Liver (tissue), 9 donors: Measurements from ENCODE around the gene SH3PXD2A. TPM values are rescaled to one million over a fixed set of nuclear protein-coding genes. Genes with fewer than 3 reads are reported as not detected.

Experiments
- DNase-seq: peaks from one replicate; pipeline ENCODE4 v3.0.0-alpha.2; 2017; ENCODE audit warnings: low spot score
- H3K27ac ChIP-seq, 2 donors: one replicate each; pipeline ENCODE4 v1.7.0; 2013; ENCODE audit warnings: inconsistent platforms in 2 of 2, low read length in 2 of 2, control low read depth in 1 of 2, low read depth in 1 of 2, mild to moderate bottlenecking in 1 of 2
- H3K27me3 ChIP-seq, 4 donors: one replicate each; pipeline versions ENCODE4 v1.6.1 to v1.7.0; 2013; ENCODE audit warnings: low read length in 3 of 4, inconsistent platforms in 1 of 4, mild to moderate bottlenecking in 1 of 4, moderate library complexity in 1 of 4; ENCODE audit not compliant: control insufficient read depth in 4 of 4, insufficient read depth in 4 of 4
- H3K36me3 ChIP-seq, 4 donors: one replicate each; pipeline versions ENCODE4 v1.6.1 to v1.7.0; 2013; ENCODE audit warnings: low read length in 3 of 4, mild to moderate bottlenecking in 3 of 4, low read depth in 1 of 4, moderate library complexity in 1 of 4; ENCODE audit not compliant: control insufficient read depth in 4 of 4, insufficient read depth in 3 of 4
- H3K4me1 ChIP-seq, 4 donors: one replicate each; pipeline versions ENCODE4 v1.6.1 to v1.7.0; 2013; ENCODE audit warnings: low read length in 3 of 4, mild to moderate bottlenecking in 3 of 4, moderate library complexity in 1 of 4; ENCODE audit not compliant: control insufficient read depth in 4 of 4, insufficient read depth in 4 of 4
- H3K4me3 ChIP-seq, 3 donors: one replicate each; pipeline versions ENCODE4 v1.6.1 to v1.7.0; 2013; ENCODE audit warnings: low read length in 3 of 3, control low read depth in 1 of 3, low read depth in 1 of 3, mild to moderate bottlenecking in 1 of 3
- H3K9ac ChIP-seq, 2 donors: one replicate each; pipeline ENCODE4 v1.7.0; 2013; ENCODE audit warnings: low read length in 2 of 2, mild to moderate bottlenecking in 2 of 2, moderate library complexity in 2 of 2, control low read depth in 1 of 2, low read depth in 1 of 2
- H3K9me3 ChIP-seq, 4 donors: one replicate each; pipeline versions ENCODE4 v1.6.1 to v1.7.0; 2013; ENCODE audit warnings: low read length in 3 of 4; ENCODE audit not compliant: control insufficient read depth in 4 of 4
- ATF3 ChIP-seq: IDR thresholded peaks from 2 replicates; pipeline ENCODE4 v1.6.1; 2016; ENCODE audit warnings: antibody characterized with exemption
- CTCF ChIP-seq: fragments of 150-350 bp; IDR thresholded peaks from 2 replicates; pipeline ENCODE4 v1.5.1; 2017; ENCODE audit warnings: improper control_type of control experiment, low read depth, low read length; ENCODE audit not compliant: missing input control
- EGR1 ChIP-seq, 2 donors: IDR thresholded peaks; 2 replicates each; pipeline ENCODE4 v1.6.1; 2016 to 2018; ENCODE audit warnings: antibody characterized with exemption in 2 of 2, low read depth in 2 of 2
- FOXA1 ChIP-seq: IDR thresholded peaks from 2 replicates; pipeline ENCODE4 v1.6.1; 2016; ENCODE audit warnings: antibody characterized with exemption
- FOXA2 ChIP-seq: IDR thresholded peaks from 2 replicates; pipeline ENCODE4 v1.6.1; 2016; ENCODE audit warnings: antibody characterized with exemption
- GABPA ChIP-seq, 2 donors: IDR thresholded peaks in 1 of 2; conservative IDR thresholded peaks in 1 of 2; 2 replicates each; pipeline ENCODE4 v1.6.1; 2016; ENCODE audit warnings: antibody characterized with exemption in 2 of 2, mild to moderate bottlenecking in 1 of 2, moderate library complexity in 1 of 2
- HNF4A ChIP-seq, 2 donors: conservative IDR thresholded peaks; 2 replicates each; pipeline ENCODE4 v1.6.1; 2016; ENCODE audit warnings: antibody characterized with exemption in 2 of 2, mild to moderate bottlenecking in 2 of 2
- HNF4G ChIP-seq: IDR thresholded peaks from 2 replicates; pipeline ENCODE4 v1.6.1; 2016; ENCODE audit warnings: antibody characterized with exemption
- JUND ChIP-seq, 2 donors: IDR thresholded peaks; 2 replicates each; pipeline ENCODE4 v1.6.1; 2016; ENCODE audit warnings: antibody characterized with exemption in 2 of 2
- MAX ChIP-seq: IDR thresholded peaks from 2 replicates; pipeline ENCODE4 v1.6.1; 2016; ENCODE audit warnings: antibody characterized with exemption
- NR2F2 ChIP-seq: IDR thresholded peaks from 2 replicates; pipeline ENCODE4 v1.6.1; 2016; ENCODE audit warnings: antibody characterized with exemption
- RAD21 ChIP-seq, 2 donors: IDR thresholded peaks; 2 replicates each; pipeline ENCODE4 v1.6.1; 2016; ENCODE audit warnings: antibody characterized with exemption in 2 of 2, mild to moderate bottlenecking in 2 of 2
- REST ChIP-seq: IDR thresholded peaks from 2 replicates; pipeline ENCODE4 v1.6.1; 2016; ENCODE audit warnings: antibody characterized with exemption, mild to moderate bottlenecking
- RXRA ChIP-seq, 2 donors: IDR thresholded peaks; 2 replicates each; pipeline ENCODE4 v1.6.1; 2017 to 2018; ENCODE audit warnings: antibody characterized with exemption in 2 of 2, mild to moderate bottlenecking in 1 of 2
- SP1 ChIP-seq: IDR thresholded peaks from 2 replicates; pipeline ENCODE4 v1.6.1; 2018; ENCODE audit warnings: antibody characterized with exemption, mild to moderate bottlenecking
- TAF1 ChIP-seq: conservative IDR thresholded peaks from 2 replicates; pipeline ENCODE4 v1.6.1; 2016; ENCODE audit warnings: antibody characterized with exemption, mild to moderate bottlenecking
- YY1 ChIP-seq: IDR thresholded peaks from 2 replicates; pipeline ENCODE4 v1.6.1; 2016; ENCODE audit warnings: antibody characterized with exemption, mild to moderate bottlenecking
- WGBS: extraction: QIAGEN DNeasy Blood & Tissue Kit; methylation state at CpG from one replicate; pipeline ENCODE4 v1.1.7; 2013; 5-methylcytosine and 5-hydroxymethylcytosine counted together
- polyA plus RNA-seq, 2 donors: library from polyadenylated mRNA; stranded (reverse) in 1 of 2; unstranded in 1 of 2; fragments of 200-250 nt in 1 of 2; fragments of >200 nt in 1 of 2; fragmentation: Nextera tagmentation in 1 of 2; extraction: Ambion mirVana in 1 of 2; gene quantifications; one replicate each; pipeline versions ENCODE4 v1.2.1 to v1.2.3, GENCODE V29; 2013 to 2015
- total RNA-seq, 2 donors: library from RNA; depleted of rRNA; stranded (reverse); fragments of >200 nt; gene quantifications; one replicate each; pipeline ENCODE4 v1.2.3, GENCODE V29; 2014
- TF ChIP-seq, protein P1 (sequence below): IDR thresholded peaks from 2 replicates; pipeline ENCODE4 v1.6.1; 2016; ENCODE audit warnings: antibody characterized with exemption
- donor health status: healthy.
- donor health status: healthy.
- donor health status: healthy.
- donor health status: healthy.
- donor health status: healthy.

The SH3PXD2A gene
- total and polyA plus RNA-seq, 4 donors, result 0.82 to 5.5 (median 3.9) TPM

DNA sequence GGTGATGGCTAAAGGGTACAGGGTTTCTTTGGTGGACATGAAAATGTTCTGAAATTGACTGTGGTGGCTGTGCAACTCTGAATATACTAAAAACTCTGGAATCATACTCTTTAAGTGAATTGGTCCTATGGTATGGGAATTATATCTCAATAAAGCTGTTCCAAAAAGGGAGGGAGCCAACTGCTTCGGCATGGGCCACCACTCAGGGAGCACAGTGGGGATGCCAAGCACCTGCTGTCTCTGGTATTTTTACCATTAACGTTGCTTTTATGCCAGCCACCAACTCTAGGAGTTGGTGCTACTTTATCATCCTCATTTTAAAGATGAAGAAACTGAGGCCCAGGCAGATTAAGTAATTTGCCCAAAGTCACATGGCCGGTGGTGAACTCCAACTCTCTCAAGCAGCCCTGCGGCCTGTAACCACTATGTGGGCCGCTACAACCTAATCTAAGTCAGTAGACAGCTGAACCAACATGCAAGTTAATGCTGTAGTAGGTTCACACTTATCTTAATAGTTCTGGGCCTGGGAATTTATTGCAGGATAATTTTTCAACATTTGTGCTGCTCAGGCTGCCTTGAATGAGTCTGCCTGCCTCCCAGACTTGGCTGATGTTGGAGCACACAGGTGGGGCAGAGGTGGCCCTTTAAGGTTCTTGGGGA lies 20.8 kb downstream of the SH3PXD2A start:
- TF ChIP-seq EGR1 (IDR thresholded peaks at IDR 0.05; ENCODE audit: low read depth in 2 of 2) (no peak), ATF3 (no peak), NR2F2 (no peak), MAX (no peak), YY1 (no peak), JUND (IDR thresholded peaks at IDR 0.05) (no peak), GABPA (IDR thresholded peaks at IDR 0.05 in 1 of 2, conservative IDR thresholded peaks at IDR 0.05 in 1 of 2) (no peak), CTCF (no peak), FOXA2 (no peak), HNF4G (no peak), RAD21 (IDR thresholded peaks at IDR 0.05) (no peak), FOXA1 (no peak), SP1 (no peak), TAF1 (no peak), HNF4A (conservative IDR thresholded peaks at IDR 0.05) (no peak), RXRA (IDR thresholded peaks at IDR 0.05) (no peak), REST (no peak)
- TF ChIP-seq, protein P1, sequence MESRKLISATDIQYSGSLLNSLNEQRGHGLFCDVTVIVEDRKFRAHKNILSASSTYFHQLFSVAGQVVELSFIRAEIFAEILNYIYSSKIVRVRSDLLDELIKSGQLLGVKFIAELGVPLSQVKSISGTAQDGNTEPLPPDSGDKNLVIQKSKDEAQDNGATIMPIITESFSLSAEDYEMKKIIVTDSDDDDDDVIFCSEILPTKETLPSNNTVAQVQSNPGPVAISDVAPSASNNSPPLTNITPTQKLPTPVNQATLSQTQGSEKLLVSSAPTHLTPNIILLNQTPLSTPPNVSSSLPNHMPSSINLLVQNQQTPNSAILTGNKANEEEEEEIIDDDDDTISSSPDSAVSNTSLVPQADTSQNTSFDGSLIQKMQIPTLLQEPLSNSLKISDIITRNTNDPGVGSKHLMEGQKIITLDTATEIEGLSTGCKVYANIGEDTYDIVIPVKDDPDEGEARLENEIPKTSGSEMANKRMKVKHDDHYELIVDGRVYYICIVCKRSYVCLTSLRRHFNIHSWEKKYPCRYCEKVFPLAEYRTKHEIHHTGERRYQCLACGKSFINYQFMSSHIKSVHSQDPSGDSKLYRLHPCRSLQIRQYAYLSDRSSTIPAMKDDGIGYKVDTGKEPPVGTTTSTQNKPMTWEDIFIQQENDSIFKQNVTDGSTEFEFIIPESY, result no peak
- Histone ChIP-seq H3K27me3 (no peaks in the 10 kb centered on the region), H3K9me3 (no peaks in the 10 kb centered on the region), H3K27ac (peak overlapping the region; percentile 37 to 65), H3K4me1 (peaks cover 10 to 25% (median 19%) of the 10 kb centered on the region in 4 donors), H3K4me3 (no peak overlapping the region), H3K9ac (no peak overlapping the region), H3K36me3 (no peaks in the 10 kb centered on the region)
- WGBS, result 67% methylated on average over 5 of the region's 5 CpGs
- DNase-seq, result no peak
